Measurements from ENCODE around the gene PARP11. TPM values are rescaled to one million over a fixed set of nuclear protein-coding genes. Genes with fewer than 3 reads are reported as not detected.

Gene PARP11
- total and polyA plus RNA-seq, 2 of the 8 experiments (the other 6 are each of a cell fraction or from before 2014, with no cell fraction given) = 4.2 to 13.3 TPM

- no peaks in the 10 kb centered on the region for H3K27me3 ChIP-seq (replicated peaks in 1 of 4; ENCODE audit: control insufficient read depth in 3 of 4, extremely low read depth in 1 of 4, insufficient read depth in 3 of 4, low read length in 3 of 4)
- no peaks in the 10 kb centered on the region for H3K23me2 ChIP-seq (ENCODE audit: low read depth, low read length)
- no peak overlapping the region for H2AFZ ChIP-seq (ENCODE audit: low read length)
- H3K14ac ChIP-seq (ENCODE audit: insufficient read length) = no peak overlapping the region
- H3K18ac ChIP-seq (ENCODE audit: extremely low read depth, low read length) = no peak overlapping the region
- H4K91ac ChIP-seq (replicated peaks; ENCODE audit: insufficient read length, low read length) = no peak overlapping the region
- H4K8ac ChIP-seq (ENCODE audit: extremely low read depth, insufficient read depth, low read length) = no peak overlapping the region
- FAIRE-seq (no peak), DNase-seq (ENCODE audit: low read depth in 1 of 2, low spot score in 2 of 2) (no peak)
- H2BK15ac ChIP-seq (ENCODE audit: low read length) = no peak overlapping the region
- H3K9me3 ChIP-seq (ENCODE audit: insufficient read depth in 2 of 2, low read depth in 1 of 2, low read length in 1 of 2) = peaks cover 0 to 8% of the 10 kb centered on the region in 2 experiments; a peak in 1 of 4 replicates
- H3K56ac ChIP-seq (replicated peaks; ENCODE audit: insufficient read length, low read depth, low read length) = no peak overlapping the region
- no peak overlapping the region for H3K9ac ChIP-seq (replicated peaks in 1 of 4; ENCODE audit: extremely low read depth in 1 of 4, low read depth in 3 of 4, low read length in 3 of 4)
- CTCF ChIA-PET (ENCODE audit: partially characterized antibody) = no interaction called here
- H3K23ac ChIP-seq (ENCODE audit: insufficient read length) = no peak overlapping the region
- H4K20me1 ChIP-seq (replicated peaks in 1 of 2; ENCODE audit: control insufficient read depth in 1 of 2, insufficient read depth in 2 of 2, low read length in 2 of 2) = no peaks in the 10 kb centered on the region
- 100% methylated on average over 3 of the region's 3 CpGs; no CpG with 5 or more reads in 1 of the 2 experiments for whole genome bisulfite sequencing, 2 experiments (ENCODE audit: extremely low coverage in 1 of 2, insufficient coverage in 1 of 2, insufficient read length in 1 of 2, insufficient replicate concordance in 2 of 2, low coverage in 1 of 2, low lambda C conversion rate in 2 of 2, missing lambda C conversion rate in 1 of 2)
- no peaks in the 10 kb centered on the region for H3K79me2 ChIP-seq (ENCODE audit: control insufficient read depth in 1 of 2, insufficient read depth in 2 of 2, low read length in 2 of 2)
- POLR2A ChIA-PET (ENCODE audit: partially characterized antibody) = no interaction called here
- peaks cover 0 to 8% (median 0%) of the 10 kb centered on the region in 4 experiments; a peak in 1 of 8 replicates for H3K36me3 ChIP-seq (ENCODE audit: control insufficient read depth in 2 of 4, insufficient read depth in 4 of 4, low read length in 3 of 4)
- H3K27ac ChIP-seq (ENCODE audit: low read depth, low read length) = no peak overlapping the region
- H2BK20ac ChIP-seq (ENCODE audit: low read length) = no peak overlapping the region
- H2BK5ac ChIP-seq (ENCODE audit: low read depth, low read length) = no peak overlapping the region
- H3K4me3 ChIP-seq (ENCODE audit: extremely low read depth in 1 of 4, insufficient read depth in 2 of 4, low read depth in 3 of 4, low read length in 4 of 4) = no peak overlapping the region
- H2BK12ac ChIP-seq (ENCODE audit: low read depth, low read length) = no peak overlapping the region
- H4K5ac ChIP-seq (ENCODE audit: insufficient read length, low read depth, low read length) = no peak overlapping the region
- no peak overlapping the region for H2AK5ac ChIP-seq (ENCODE audit: low read depth, low read length)
- H2BK120ac ChIP-seq (replicated peaks; ENCODE audit: low read depth, low read length) = no peak overlapping the region
- no peak overlapping the region for H3K4ac ChIP-seq (replicated peaks; ENCODE audit: insufficient read length, low read depth, low read length)
- H3K4me1 ChIP-seq (replicated peaks in 1 of 4; ENCODE audit: control insufficient read depth in 3 of 4, insufficient read depth in 4 of 4, low read length in 3 of 4) = peaks cover 0 to 2% (median 0%) of the 10 kb centered on the region in 4 experiments; a peak in 3 of 7 replicates
- no peak overlapping the region for H3K4me2 ChIP-seq (ENCODE audit: insufficient read depth in 1 of 2, low read depth in 2 of 2, low read length in 2 of 2)
- no peaks in the 10 kb centered on the region for H3K79me1 ChIP-seq (ENCODE audit: low read depth, low read length)
- no peak for TF ChIP-seq SRF (IDR thresholded peaks at IDR 0.05; ENCODE audit: low read depth, low read length)
- no peak for TF ChIP-seq SUZ12 (IDR thresholded peaks at IDR 0.05; ENCODE audit: low read length)
- TF ChIP-seq ASH2L (IDR thresholded peaks at IDR 0.05; ENCODE audit: low read length) = no peak
- no peak for TF ChIP-seq CTCF (IDR thresholded peaks at IDR 0.05; ENCODE audit: control extremely low read depth in 1 of 3, insufficient read depth in 1 of 3, low read depth in 1 of 3, low read length in 3 of 3)
- TF ChIP-seq TAF7 (optimal IDR thresholded peaks at IDR 0.05; ENCODE audit: borderline replicate concordance, low read depth, low read length) = no peak
Measured at GRCh38 chr12:3841783-3842182, 31.4 kb downstream of the PARP11 start.
